Neuronal stem cell (in vitro differentiated cells): ENCODE measurements around the gene PARG.
"Not testable (repeated sequence)": the region's sequence is repeated elsewhere in the genome, so short reads cannot be mapped to it uniquely, and the experiment has no call there.

Experiments used
- DNase-seq: peaks from one replicate; pipeline ENCODE4 v3.0.0-alpha.2; 2013; ENCODE audit warnings: low spot score
- H2AFZ ChIP-seq: one replicate; pipeline ENCODE4 v1.6.1; 2013; ENCODE audit warnings: mild to moderate bottlenecking, low read length, inconsistent platforms
- H2AK5ac ChIP-seq: 2 replicates; pipeline ENCODE4 v1.6.1; 2013; ENCODE audit warnings: low read depth, mild to moderate bottlenecking, inconsistent platforms, low read length, moderate library complexity, mixed read lengths
- H2BK120ac ChIP-seq: 2 replicates; pipeline ENCODE4 v1.6.1; 2013; ENCODE audit warnings: low read depth, mild to moderate bottlenecking, inconsistent platforms, low read length, moderate library complexity, mixed read lengths
- H2BK12ac ChIP-seq: one replicate; pipeline ENCODE4 v1.6.1; 2013; ENCODE audit warnings: low read length, inconsistent platforms
- H2BK15ac ChIP-seq: 2 replicates; pipeline ENCODE4 v1.6.1; 2013; ENCODE audit warnings: mild to moderate bottlenecking, low read length, inconsistent platforms, mixed read lengths
- H2BK5ac ChIP-seq: one replicate; pipeline ENCODE4 v1.6.1; 2013; ENCODE audit warnings: inconsistent platforms, mild to moderate bottlenecking, low read length, moderate library complexity
- H3K14ac ChIP-seq: one replicate; pipeline ENCODE4 v1.6.1; 2013; ENCODE audit warnings: low read length, inconsistent platforms
- H3K18ac ChIP-seq: 2 replicates; pipeline ENCODE4 v1.6.1; 2013; ENCODE audit warnings: low read length, inconsistent platforms
- H3K23ac ChIP-seq: 2 replicates; pipeline ENCODE4 v1.6.1; 2013; ENCODE audit warnings: low read depth, mild to moderate bottlenecking, mixed read lengths, low read length, inconsistent platforms; ENCODE audit not compliant: poor library complexity
- H3K27ac ChIP-seq: replicated peaks from 3 replicates; pipeline ENCODE4 v1.5.1; 2013; ENCODE audit warnings: low read length, inconsistent platforms
- H3K27me3 ChIP-seq, 3 experiments: 2 replicates each; pipeline ENCODE4 v1.6.1; 2013; ENCODE audit warnings: low read length in 3 of 3, mild to moderate bottlenecking in 2 of 3, inconsistent platforms in 1 of 3, low read depth in 1 of 3, mixed read lengths in 1 of 3, moderate library complexity in 1 of 3; ENCODE audit not compliant: control insufficient read depth in 3 of 3, insufficient read depth in 3 of 3
- H3K36me3 ChIP-seq, 2 donors: replicated peaks in 1 of 2; 2 replicates each; pipeline ENCODE4 v1.6.1; 2013; ENCODE audit warnings: low read length in 2 of 2; ENCODE audit not compliant: control insufficient read depth in 2 of 2, insufficient read depth in 2 of 2
- H3K4ac ChIP-seq: 2 replicates; pipeline ENCODE4 v1.6.1; 2013; ENCODE audit warnings: inconsistent platforms, mild to moderate bottlenecking, low read length, moderate library complexity
- H3K4me1 ChIP-seq, 2 donors: 1 replicate in 1 of 2; 2 replicates in 1 of 2; pipeline ENCODE4 v1.6.1; 2013; ENCODE audit warnings: low read length in 2 of 2, low read depth in 1 of 2; ENCODE audit not compliant: control insufficient read depth in 2 of 2, insufficient read depth in 1 of 2
- H3K4me2 ChIP-seq: one replicate; pipeline ENCODE4 v1.6.1; 2013; ENCODE audit warnings: mild to moderate bottlenecking, low read length, inconsistent platforms; ENCODE audit not compliant: insufficient read depth, poor library complexity, severe bottlenecking
- H3K4me3 ChIP-seq, 2 donors: 2 replicates each; pipeline ENCODE4 v1.5.1; 2013; ENCODE audit warnings: low read length in 2 of 2, mild to moderate bottlenecking in 2 of 2, inconsistent platforms in 1 of 2, moderate library complexity in 1 of 2
- H3K79me1 ChIP-seq: one replicate; pipeline ENCODE4 v1.6.1; 2013; ENCODE audit warnings: low read depth, mild to moderate bottlenecking, inconsistent platforms, low read length, moderate library complexity
- H3K9ac ChIP-seq: one replicate; pipeline ENCODE4 v1.6.1; 2013; ENCODE audit warnings: mild to moderate bottlenecking, low read depth, low read length, inconsistent platforms; ENCODE audit not compliant: poor library complexity
- H3K9me3 ChIP-seq, 2 donors: replicated peaks in 1 of 2; 2 replicates each; pipeline versions ENCODE3 to v1.6.1; 2013; ENCODE audit warnings: low read length in 2 of 2, mild to moderate bottlenecking in 2 of 2, inconsistent platforms in 1 of 2, low read depth in 1 of 2, mixed read lengths in 1 of 2, moderate library complexity in 1 of 2; ENCODE audit not compliant: control insufficient read depth in 2 of 2, insufficient read depth in 1 of 2
- H4K8ac ChIP-seq: one replicate; pipeline ENCODE4 v1.6.1; 2013; ENCODE audit warnings: low read depth, mild to moderate bottlenecking, inconsistent platforms, low read length, moderate library complexity
- H4K91ac ChIP-seq: one replicate; pipeline ENCODE4 v1.6.1; 2013; ENCODE audit warnings: low read length, low read depth, mild to moderate bottlenecking, inconsistent platforms; ENCODE audit not compliant: poor library complexity
- WGBS, 2 donors: extraction: QIAGEN DNeasy Blood & Tissue Kit; methylation state at CpG; one replicate each; pipeline ENCODE4 v1.1.7; 2013; ENCODE audit warnings: missing lambda C conversion rate in 2 of 2, mixed read lengths in 1 of 2; ENCODE audit not compliant: insufficient read length in 2 of 2, insufficient replicate concordance in 1 of 2; ENCODE audit errors: extremely low coverage in 2 of 2; 5-methylcytosine and 5-hydroxymethylcytosine counted together

Gene PARG

GRCh38 chr10:49908290-49909080 lies 33.3 kb downstream of the PARG start:
- H3K27me3 ChIP-seq, H4K8ac ChIP-seq, H2BK120ac ChIP-seq, DNase-seq, H2BK5ac ChIP-seq, H3K4me3 ChIP-seq, H2AFZ ChIP-seq, H4K91ac ChIP-seq, H2BK15ac ChIP-seq, H3K14ac ChIP-seq, H2AK5ac ChIP-seq, H3K27ac ChIP-seq, H3K4me2 ChIP-seq, H3K18ac ChIP-seq, H2BK12ac ChIP-seq, H3K23ac ChIP-seq, H3K4me1 ChIP-seq, H3K4ac ChIP-seq, H3K9ac ChIP-seq, H3K9me3 ChIP-seq, H3K79me1 ChIP-seq: not testable (repeated sequence)
- H3K36me3 ChIP-seq, result peaks cover 0 to 11% of the 10 kb centered on the region in 2 donors
- WGBS, 2 donors, result no CpG with 5 or more reads among the region's 4 CpGs

GRCh38 chr10:49903829-49904228 lies 38.0 kb downstream of the PARG start:
- not testable (repeated sequence) for H4K91ac ChIP-seq, H3K27ac ChIP-seq, H2BK12ac ChIP-seq, H3K18ac ChIP-seq, H2BK120ac ChIP-seq, H4K8ac ChIP-seq, H3K4me2 ChIP-seq, H3K9me3 ChIP-seq, H3K36me3 ChIP-seq, DNase-seq, H2BK15ac ChIP-seq, H3K9ac ChIP-seq, H2AK5ac ChIP-seq, H3K4me3 ChIP-seq, H3K14ac ChIP-seq, H3K4me1 ChIP-seq, H3K4ac ChIP-seq, H3K23ac ChIP-seq, H3K27me3 ChIP-seq, H3K79me1 ChIP-seq, H2AFZ ChIP-seq, H2BK5ac ChIP-seq
- no CpG with 5 or more reads among the region's 3 CpGs for WGBS, 2 donors

DNA sequence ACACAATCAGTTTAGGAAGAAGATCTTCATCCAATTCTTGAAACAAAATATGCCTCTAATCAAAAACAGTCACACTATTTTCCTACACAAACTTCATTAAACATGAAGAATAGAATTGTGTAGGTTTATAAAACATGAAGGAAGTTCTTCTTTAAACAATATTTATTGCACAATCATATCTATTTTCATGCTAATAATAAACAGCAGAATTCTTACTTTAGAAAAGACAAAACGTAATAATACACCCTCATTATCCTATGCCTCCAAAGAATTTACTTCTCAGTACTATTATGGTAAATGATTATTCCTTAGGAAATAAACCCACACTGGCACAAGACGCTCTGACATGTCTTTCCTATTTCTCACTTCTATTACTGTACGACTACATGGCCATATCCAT lies 41.4 kb downstream of the PARG start:
- not testable (repeated sequence) for H2BK120ac ChIP-seq, H3K9ac ChIP-seq, H3K4me1 ChIP-seq, H3K79me1 ChIP-seq, H3K4me3 ChIP-seq, H3K27me3 ChIP-seq, H4K8ac ChIP-seq, H3K14ac ChIP-seq, H2AK5ac ChIP-seq, H3K4me2 ChIP-seq, H3K9me3 ChIP-seq, H3K27ac ChIP-seq, H3K4ac ChIP-seq, H2AFZ ChIP-seq, H2BK5ac ChIP-seq, H3K23ac ChIP-seq, H2BK12ac ChIP-seq, H3K18ac ChIP-seq, H4K91ac ChIP-seq, H3K36me3 ChIP-seq, H2BK15ac ChIP-seq, DNase-seq
- no CpG with 5 or more reads among the region's 3 CpGs for WGBS, 2 donors

DNA sequence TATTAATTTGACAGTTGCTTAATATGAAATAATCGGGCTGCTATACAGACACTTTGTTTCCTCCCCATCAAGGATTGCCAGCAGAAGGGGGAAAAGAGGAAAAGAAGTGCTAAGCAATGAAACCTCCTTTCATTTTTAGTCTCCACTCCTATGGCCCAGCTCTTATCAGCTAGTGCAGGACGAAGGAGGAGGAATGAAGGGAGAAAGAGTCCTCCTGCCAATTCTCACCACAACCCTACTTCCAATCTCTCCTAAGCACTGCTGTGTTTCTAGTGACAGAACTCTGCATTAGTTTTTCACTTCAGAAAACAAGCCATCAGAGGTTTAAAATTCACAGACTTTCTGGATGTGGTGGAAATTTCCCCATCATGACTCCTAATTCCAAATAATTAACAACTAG lies 41.8 kb downstream of the PARG start:
- H2BK15ac ChIP-seq, H4K91ac ChIP-seq, H3K23ac ChIP-seq, H2BK5ac ChIP-seq, H3K36me3 ChIP-seq, H3K4me3 ChIP-seq, H3K18ac ChIP-seq, H3K27me3 ChIP-seq, H3K27ac ChIP-seq, H2BK12ac ChIP-seq, H3K9me3 ChIP-seq, H3K14ac ChIP-seq, H3K4ac ChIP-seq, H2AK5ac ChIP-seq, H3K79me1 ChIP-seq, H4K8ac ChIP-seq, H3K4me1 ChIP-seq, H2BK120ac ChIP-seq, H2AFZ ChIP-seq, H3K4me2 ChIP-seq, DNase-seq, H3K9ac ChIP-seq: not testable (repeated sequence)
- no CpG with 5 or more reads among the region's 2 CpGs for WGBS, 2 donors
